Thymus (tissue), 11 donors: ENCODE data around the gene PGAM5. TPM values are rescaled to one million over a fixed set of nuclear protein-coding genes. Genes with fewer than 3 reads are reported as not detected.

ENCODE experiments used
- DNase-seq, 9 donors: peaks; one replicate each; pipeline ENCODE4 v3.0.0-alpha.2; 2013; ENCODE audit warnings: low spot score in 9 of 9, low read depth in 6 of 9, missing footprints in 1 of 9
- H3K27ac ChIP-seq, 2 donors: one replicate each; pipeline ENCODE4 v1.5.1; 2013; ENCODE audit warnings: control low read depth in 1 of 2, low read depth in 1 of 2, low read length in 1 of 2, mild to moderate bottlenecking in 1 of 2, moderate library complexity in 1 of 2
- H3K27me3 ChIP-seq, 2 donors: one replicate each; pipeline ENCODE4 v1.5.1; 2013; ENCODE audit warnings: low read length in 1 of 2; ENCODE audit not compliant: control insufficient read depth in 2 of 2, insufficient read depth in 1 of 2
- H3K36me3 ChIP-seq, 2 donors: one replicate each; pipeline ENCODE4 v1.5.1; 2013; ENCODE audit warnings: low read length in 1 of 2, mild to moderate bottlenecking in 1 of 2, moderate library complexity in 1 of 2; ENCODE audit not compliant: control insufficient read depth in 2 of 2, insufficient read depth in 2 of 2
- H3K4me1 ChIP-seq, 2 donors: one replicate each; pipeline ENCODE4 v1.5.1; 2013; ENCODE audit warnings: low read length in 2 of 2; ENCODE audit not compliant: control insufficient read depth in 2 of 2, insufficient read depth in 2 of 2
- H3K4me3 ChIP-seq, 2 donors: one replicate each; pipeline ENCODE4 v1.5.1; 2013; ENCODE audit warnings: low read length in 2 of 2, control low read depth in 1 of 2, mild to moderate bottlenecking in 1 of 2
- H3K9me3 ChIP-seq, 2 donors: one replicate each; pipeline ENCODE4 v1.5.1; 2013; ENCODE audit warnings: low read length in 1 of 2, mild to moderate bottlenecking in 1 of 2; ENCODE audit not compliant: control insufficient read depth in 2 of 2, insufficient read depth in 1 of 2
- WGBS: extraction: QIAGEN DNeasy Blood & Tissue Kit; methylation state at CpG from one replicate; pipeline ENCODE4 v1.1.7; 2013; 5-methylcytosine and 5-hydroxymethylcytosine counted together
- polyA plus RNA-seq: library from polyadenylated mRNA; stranded (reverse); fragments of 200-250 nt; gene quantifications from one replicate; pipeline ENCODE4 v1.2.3, GENCODE V29; 2013
- total RNA-seq: library from RNA; stranded (reverse); fragments of 120-200 nt; gene quantifications from one replicate; pipeline ENCODE4 v1.2.4, GENCODE V29; 2013
- donor health status: healthy.

The PGAM5 gene
- total and polyA plus RNA-seq, 2 donors = 17.4 to 31.6 TPM

DNA sequence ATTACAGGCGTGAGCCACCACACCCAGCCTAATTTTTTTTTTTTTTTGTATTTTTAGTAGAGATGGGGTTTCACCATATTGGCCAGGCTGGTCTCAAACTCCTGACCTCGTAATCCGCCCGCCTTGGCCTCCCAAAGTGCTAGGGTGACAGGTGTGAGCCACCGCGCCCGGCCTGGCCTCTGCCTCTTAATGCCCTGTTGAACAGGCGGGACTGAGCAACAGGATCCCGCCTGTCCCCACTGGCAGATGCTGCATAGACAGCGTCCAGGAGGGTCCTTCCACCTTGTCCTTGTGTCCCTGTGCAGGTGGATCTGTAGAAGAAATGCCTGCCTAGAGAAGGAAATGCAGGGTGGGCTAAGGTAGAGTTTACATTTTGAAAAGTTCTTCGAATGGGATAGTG, 5.7 kb downstream of the PGAM5 start:
- Histone ChIP-seq H3K36me3 (peaks cover 57 to 61% of the 10 kb centered on the region in 2 donors), H3K4me3 (no peak overlapping the region), H3K9me3 (no peaks in the 10 kb centered on the region), H3K27me3 (no peaks in the 10 kb centered on the region), H3K4me1 (peaks cover 5% of the 10 kb centered on the region in 2 donors), H3K27ac (no peak overlapping the region)
- 90% methylated on average over 11 of the region's 11 CpGs for WGBS
- DNase-seq = no peak

DNA sequence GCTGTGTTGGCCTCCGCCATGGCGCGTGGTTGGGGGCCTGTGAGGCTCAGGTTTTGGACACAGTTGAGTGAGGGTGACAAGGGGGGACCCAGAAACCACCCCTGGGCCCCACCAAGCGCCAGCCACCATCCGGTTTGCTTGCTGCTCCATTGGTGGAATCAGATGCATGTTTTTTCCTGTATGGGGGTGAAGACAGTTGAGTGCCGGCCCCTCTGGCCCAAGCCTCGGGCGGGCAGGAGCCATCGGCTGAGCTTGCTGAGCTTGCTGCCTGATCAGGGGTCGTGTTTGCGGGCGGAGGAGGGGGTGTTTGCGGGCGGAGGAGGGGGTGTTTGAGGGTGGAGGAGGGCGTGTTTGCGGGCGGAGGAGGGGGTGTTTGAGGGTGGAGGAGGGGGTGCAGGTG, 6.4 kb downstream of the PGAM5 start:
- no peaks in the 10 kb centered on the region for H3K9me3 ChIP-seq
- no peaks in the 10 kb centered on the region for H3K27me3 ChIP-seq
- H3K36me3 ChIP-seq = peaks cover 63 to 64% of the 10 kb centered on the region in 2 donors
- no peak overlapping the region for H3K4me3 ChIP-seq
- 95% methylated on average over 17 of the region's 17 CpGs for WGBS
- DNase-seq = no peak
- H3K4me1 ChIP-seq = no peaks in the 10 kb centered on the region
- no peak overlapping the region for H3K27ac ChIP-seq

DNA sequence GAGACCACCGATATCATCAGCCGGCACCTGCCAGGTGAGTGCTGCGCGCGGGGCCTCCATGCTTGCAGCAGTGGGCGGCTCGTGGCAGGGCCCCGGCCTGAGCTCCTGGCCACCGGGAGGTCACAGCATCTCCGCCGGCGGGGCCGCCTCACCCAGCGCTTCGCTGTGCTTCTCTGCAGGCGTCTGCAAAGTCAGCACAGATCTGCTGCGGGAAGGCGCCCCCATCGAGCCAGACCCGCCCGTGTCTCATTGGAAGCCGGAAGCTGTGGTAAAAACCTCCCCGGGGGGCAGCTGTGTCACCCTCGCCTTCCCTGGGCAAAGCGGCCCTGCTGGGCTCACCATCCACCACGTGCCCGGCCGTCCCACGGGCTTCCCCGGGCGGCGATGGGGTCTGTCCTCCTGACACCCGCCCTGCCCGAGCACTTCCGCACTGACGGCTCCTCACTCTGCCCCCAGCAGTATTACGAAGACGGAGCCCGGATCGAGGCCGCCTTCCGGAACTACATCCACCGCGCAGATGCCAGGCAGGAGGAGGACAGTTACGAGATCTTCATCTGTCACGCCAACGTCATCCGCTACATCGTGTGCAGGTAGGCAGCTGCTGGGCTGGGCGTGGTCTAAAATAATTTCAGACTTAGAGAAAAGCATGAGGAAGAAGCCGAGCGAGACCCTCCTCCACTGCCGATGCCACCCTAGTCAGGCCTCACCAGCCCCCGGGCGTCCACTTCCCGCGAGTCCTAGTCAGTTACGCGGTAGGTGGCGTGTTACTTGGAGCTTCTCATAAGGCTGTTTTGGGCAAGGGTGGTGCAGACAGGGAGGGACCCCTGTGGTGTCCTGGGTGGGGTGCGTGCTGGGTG, 7.1 kb downstream of the PGAM5 start:
- H3K27me3 ChIP-seq = no peaks in the 10 kb centered on the region
- no peaks in the 10 kb centered on the region for H3K4me1 ChIP-seq
- no peak overlapping the region for H3K27ac ChIP-seq
- no peaks in the 10 kb centered on the region for H3K9me3 ChIP-seq
- no peak for DNase-seq
- H3K4me3 ChIP-seq = no peak overlapping the region
- H3K36me3 ChIP-seq = peaks cover 63 to 65% of the 10 kb centered on the region in 2 donors
- WGBS = 98% methylated on average over 61 of the region's 61 CpGs

DNA sequence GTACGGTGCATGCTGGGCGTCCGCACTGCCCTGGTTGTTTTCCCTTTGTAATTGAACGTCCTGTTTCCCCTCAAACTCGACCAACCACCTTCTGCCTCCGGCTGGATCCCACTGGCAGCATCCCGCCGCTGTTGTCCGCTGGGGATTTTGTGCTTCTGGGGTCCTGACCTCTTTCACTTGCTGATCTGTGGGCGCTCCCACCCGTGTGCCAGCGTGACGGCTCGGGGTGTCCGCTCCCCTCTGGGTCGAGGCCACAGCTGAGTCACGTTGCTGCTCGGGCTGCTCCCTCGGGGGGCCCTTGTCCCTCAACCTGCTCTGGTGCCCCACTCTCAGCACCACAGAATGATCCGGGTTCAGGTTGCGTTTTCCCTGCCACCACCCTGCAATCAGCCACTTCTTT, 8.0 kb downstream of the PGAM5 start:
- DNase-seq = no peak
- no peaks in the 10 kb centered on the region for H3K27me3 ChIP-seq
- WGBS = 97% methylated on average over 21 of the region's 21 CpGs

DNA sequence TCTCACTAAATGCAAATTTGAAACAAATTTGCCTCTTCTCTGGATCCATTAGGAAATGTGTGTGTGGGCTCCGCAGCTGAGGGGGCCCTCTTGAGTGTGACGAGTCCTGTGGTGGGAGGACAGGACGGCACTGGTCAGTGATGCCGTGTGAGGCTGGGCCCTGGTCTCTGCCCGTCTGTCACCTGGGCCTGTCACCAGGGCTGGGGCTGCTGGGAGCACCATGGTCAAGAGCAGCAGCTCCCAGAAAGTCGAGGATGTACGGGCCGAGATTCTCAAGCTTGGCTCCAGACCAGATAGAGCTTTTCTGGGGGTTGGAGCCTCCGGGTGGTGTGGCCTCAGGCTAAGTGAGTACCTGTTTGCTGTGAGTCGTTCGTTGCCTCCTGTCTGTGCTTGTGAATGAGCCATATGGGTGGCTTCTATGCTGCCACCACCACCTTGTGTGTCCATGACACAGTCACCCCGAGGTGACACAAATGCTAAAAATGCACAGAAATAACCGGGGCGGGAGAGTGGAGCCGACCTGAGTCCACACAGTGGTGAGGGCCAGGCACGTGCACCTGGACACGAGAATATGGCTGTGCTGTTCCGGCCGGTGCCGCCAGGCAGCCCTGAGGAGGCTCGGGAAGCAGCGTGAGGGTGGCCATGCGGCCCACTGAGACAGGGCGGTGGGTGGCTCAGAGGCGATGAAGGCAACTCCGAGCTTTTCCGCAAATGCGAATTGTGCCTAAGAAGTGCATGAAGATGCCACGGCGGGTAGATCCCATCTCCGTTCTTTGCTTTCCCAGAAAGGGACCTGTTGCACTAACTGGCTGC, 8.7 kb downstream of the PGAM5 start:
- WGBS = 98% methylated on average over 31 of the region's 31 CpGs
- DNase-seq = no peak
- Histone ChIP-seq H3K27ac (no peak overlapping the region), H3K36me3 (peaks cover 75 to 77% of the 10 kb centered on the region in 2 donors), H3K9me3 (no peaks in the 10 kb centered on the region), H3K4me3 (no peak overlapping the region), H3K27me3 (no peaks in the 10 kb centered on the region), H3K4me1 (no peaks in the 10 kb centered on the region)

More for the DNA sequence above, 8.0 kb downstream of the PGAM5 start:
- Histone ChIP-seq H3K4me1 (no peaks in the 10 kb centered on the region), H3K9me3 (no peaks in the 10 kb centered on the region), H3K4me3 (no peak overlapping the region), H3K36me3 (peaks cover 71 to 73% of the 10 kb centered on the region in 2 donors), H3K27ac (no peak overlapping the region)

DNA sequence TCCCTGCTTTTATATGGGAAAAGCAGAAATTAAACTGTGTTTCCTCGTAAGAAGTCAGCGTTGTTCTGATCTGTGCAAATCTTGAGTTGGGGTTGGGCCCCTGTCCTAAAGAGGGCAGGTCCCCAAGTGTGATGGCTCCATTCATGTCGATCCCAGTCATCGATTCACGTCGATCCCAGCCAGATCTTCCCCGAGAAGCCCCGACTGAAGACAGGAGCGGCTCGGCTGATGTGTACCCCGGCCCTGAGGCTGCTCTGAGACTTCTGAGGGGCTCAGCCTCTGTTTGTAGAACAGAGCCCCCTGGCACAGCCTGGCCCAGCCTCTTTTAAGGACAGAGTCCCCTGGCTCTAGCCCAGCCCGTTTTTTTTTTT, 9.3 kb downstream of the PGAM5 start:
- peaks cover 75 to 77% of the 10 kb centered on the region in 2 donors for H3K36me3 ChIP-seq
- no peaks in the 10 kb centered on the region for H3K4me1 ChIP-seq
- no peak overlapping the region for H3K27ac ChIP-seq
- no peak for DNase-seq
- H3K27me3 ChIP-seq = no peaks in the 10 kb centered on the region
- H3K4me3 ChIP-seq = no peak overlapping the region
- H3K9me3 ChIP-seq = no peaks in the 10 kb centered on the region
- WGBS = 96% methylated on average over 12 of the region's 12 CpGs

DNA sequence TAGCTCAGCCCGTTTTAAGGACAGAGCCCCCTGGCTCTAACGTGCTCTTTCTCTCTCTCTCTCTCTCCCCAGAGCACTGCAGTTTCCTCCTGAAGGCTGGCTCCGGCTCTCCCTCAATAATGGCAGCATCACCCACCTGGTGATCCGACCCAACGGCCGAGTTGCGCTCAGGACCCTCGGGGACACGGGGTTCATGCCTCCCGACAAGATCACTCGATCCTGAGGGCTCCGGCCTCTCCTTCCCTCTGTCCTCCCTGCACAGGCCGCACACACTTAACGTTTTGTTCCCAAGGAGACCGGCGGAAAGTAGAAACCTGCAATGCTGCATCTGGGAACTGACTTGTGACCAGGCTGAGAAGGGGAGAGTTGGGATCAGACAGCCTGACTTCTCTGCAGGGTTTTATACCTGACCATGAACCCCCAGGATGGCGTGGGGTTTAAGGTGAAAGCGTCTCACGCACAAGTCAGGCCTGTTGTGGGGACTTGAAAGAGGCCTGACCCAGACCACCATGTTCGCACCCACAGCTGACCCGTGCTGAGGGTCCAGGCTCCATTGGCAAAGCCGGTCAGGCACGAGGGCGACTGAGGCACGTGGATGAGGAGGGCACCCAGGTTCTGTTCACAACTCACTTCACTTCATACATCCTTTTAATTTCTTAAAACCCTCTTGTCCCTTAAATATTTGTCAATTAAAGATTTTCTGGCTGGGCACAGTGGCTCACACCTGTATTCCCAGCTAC, 10.1 kb downstream of the PGAM5 start:
- H3K4me3 ChIP-seq = no peak overlapping the region
- 98% methylated on average over 25 of the region's 25 CpGs for WGBS
- H3K27ac ChIP-seq = no peak overlapping the region
- H3K36me3 ChIP-seq = peaks cover 78 to 80% of the 10 kb centered on the region in 2 donors
- DNase-seq = no peak
- no peaks in the 10 kb centered on the region for H3K9me3 ChIP-seq
- H3K4me1 ChIP-seq = no peaks in the 10 kb centered on the region
- no peaks in the 10 kb centered on the region for H3K27me3 ChIP-seq

DNA sequence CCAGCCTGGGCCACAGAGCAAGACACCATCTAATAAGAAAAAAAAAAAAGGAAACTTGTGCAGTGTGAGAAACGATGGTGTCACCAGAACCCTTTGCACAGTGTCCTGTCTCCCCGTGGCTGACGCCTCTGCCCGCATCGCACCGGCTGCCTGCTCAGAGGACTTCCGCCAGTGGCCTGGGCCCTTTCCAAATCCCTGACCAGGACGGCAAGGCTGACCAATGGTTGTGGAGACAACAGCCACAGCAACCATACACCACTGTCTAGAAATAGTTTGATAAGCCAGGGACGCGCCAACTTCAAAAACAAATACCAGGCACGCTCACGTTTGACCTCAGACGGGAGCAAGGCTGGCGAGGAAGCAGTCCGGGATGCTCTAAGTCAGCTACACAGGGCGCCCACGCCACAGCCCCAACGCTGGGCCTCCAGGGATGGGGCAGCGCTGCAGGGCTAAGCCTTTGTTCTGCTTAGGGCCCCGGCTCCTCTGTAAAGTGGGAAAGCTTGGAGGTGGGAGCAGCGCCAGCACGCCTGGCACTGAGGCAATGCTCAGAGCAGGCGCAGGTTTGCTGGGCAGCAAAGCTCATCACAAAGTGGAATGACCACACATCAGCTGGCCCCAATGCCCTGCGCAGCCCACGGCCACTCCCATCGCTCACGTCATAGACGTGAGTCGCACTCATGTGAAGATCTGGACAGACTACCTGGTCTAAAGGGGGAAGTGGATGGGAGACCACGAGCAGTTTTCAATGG, 12.5 kb downstream of the PGAM5 start:
- Histone ChIP-seq H3K27ac (no peak overlapping the region), H3K27me3 (no peaks in the 10 kb centered on the region), H3K9me3 (no peaks in the 10 kb centered on the region), H3K36me3 (peaks cover 77 to 83% of the 10 kb centered on the region in 2 donors), H3K4me1 (no peaks in the 10 kb centered on the region), H3K4me3 (no peak overlapping the region)
- WGBS = 97% methylated on average over 30 of the region's 30 CpGs
- no peak for DNase-seq
